Pancreas (tissue), 10 donors: ENCODE data around the gene GCNT2. TPM values are rescaled to one million over a fixed set of nuclear protein-coding genes. Genes with fewer than 3 reads are reported as not detected.
A peak's percentile ranks its signal among the peaks of the same experiment; 100 is the strongest.

Source experiments
- ATAC-seq, 4 donors: fragments of 200-7000 bp; cut with Tn5 transposase; one replicate each; pipeline versions ENCODE4 v1.8.0 to v1.9.1; 2020; ENCODE audit warnings: mild to moderate bottlenecking in 4 of 4, moderate library complexity in 4 of 4
- DNase-seq, 6 donors: peaks; one replicate each; pipeline ENCODE4 v3.0.0-alpha.2; 2020
- FAIRE-seq: peaks from 2 replicates; lab custom pipeline; 2012; peaks lifted over from hg19 to GRCh38; lab: Jason Lieb, UNC
- H3K27ac ChIP-seq, 4 donors: fragments of 200-600 bp; sonication (generic); 1 replicate in 3 of 4; 2 replicates in 1 of 4; pipeline versions ENCODE4 v1.5.0 to v1.8.0; 2020
- H3K27me3 ChIP-seq, 4 donors: fragments of 200-600 bp; one replicate each; pipeline ENCODE4 v1.8.0; 2021
- H3K36me3 ChIP-seq, 3 donors: fragments of 200-600 bp; sonication (generic) in 1 of 3; one replicate each; pipeline versions ENCODE4 v1.5.0 to v1.8.0; 2020 to 2021
- H3K4me1 ChIP-seq, 3 donors: fragments of 200-600 bp; one replicate each; pipeline ENCODE4 v1.8.0; 2021
- H3K4me3 ChIP-seq, 4 donors: fragments of 200-600 bp; sonication (generic) in 2 of 4; one replicate each; pipeline versions ENCODE4 v1.5.0 to v1.8.0; 2020 to 2021
- H3K9me3 ChIP-seq, 4 donors: fragments of 200-600 bp; one replicate each; pipeline ENCODE4 v1.8.0; 2021
- CTCF ChIP-seq, 4 donors: fragments of 200-600 bp; sonication (generic) in 3 of 4; IDR thresholded peaks; one replicate each; pipeline versions ENCODE4 v1.5.0 to v1.8.0; 2021; ENCODE audit warnings: antibody characterized with exemption in 4 of 4
- WGBS, 2 donors: extraction: QIAGEN DNeasy Blood & Tissue Kit; methylation state at CpG; one replicate each; pipeline ENCODE4 v1.1.7; 2013; 5-methylcytosine and 5-hydroxymethylcytosine counted together
- intact Hi-C, 3 donors: fragments of 100-400 bp; cut with DNase I; formaldehyde crosslinking; loops; one replicate each; pipeline versions ENCODE4 v1.11.1 to v1.14.2; 2022
- polyA plus RNA-seq, 2 donors: library from polyadenylated mRNA; stranded (reverse); fragments of 200-250 nt; gene quantifications; one replicate each; pipeline ENCODE4 v1.2.3, GENCODE V29; 2013
- total RNA-seq, 6 donors: library from RNA; stranded (reverse); fragmentation: NEBNext Ultra II Directional in 4 of 6; extraction: Animal tissue kit (Norgen Biotek cat#: 25700) in 4 of 6; gene quantifications; one replicate each; pipeline versions ENCODE4 v1.2.1 to v1.2.4, GENCODE V29; 2021 to 2023
- donor health status: healthy with polysubstance abuse.
- donor health status: DM: no; HTN: no; CAD: no; lungs with moderate emphysema.
- donor health status: DM: no; HTN: no; CAD: no.
- donor health status: control.
- donor health status: control.
- donor health status: Bipolar disorder and iron deficiency.
- donor health status: DM: yes; HTN: yes; CAD: no.
- donor health status: DM: no; HTN: no; CAD: no.
- donor health status: DM: no; HTN: no; CAD: no.
- donor health status: DM: yes; HTN: yes; CAD: no.

The GCNT2 gene
- total and polyA plus RNA-seq, 8 donors, result 0.91 to 8.3 (median 2.2) TPM

GRCh38 chr6:10554826-10555225 lies 33.7 kb downstream of the GCNT2 start:
- FAIRE-seq (no peak), ATAC-seq (no peak), DNase-seq (no peak)
- Histone ChIP-seq H3K27me3 (no peaks in the 10 kb centered on the region), H3K9me3 (no peaks in the 10 kb centered on the region), H3K36me3 (no peaks in the 10 kb centered on the region), H3K27ac (no peak overlapping the region), H3K4me1 (peaks cover 0 to 11% (median 7%) of the 10 kb centered on the region in 3 donors), H3K4me3 (no peak overlapping the region)
- WGBS, 2 donors, result 88 to 91% methylated on average over 7 of the region's 7 CpGs
- intact Hi-C loops, result no loop called here
- TF ChIP-seq CTCF (IDR thresholded peaks at IDR 0.05), result no peak

GRCh38 chr6:10555625-10556309 lies 34.6 kb downstream of the GCNT2 start:
- peak overlapping the region in 2 of 4 donors; percentile 26 to 42 for H3K4me3 ChIP-seq
- FAIRE-seq, result no peak
- WGBS, 2 donors, result 11 to 12% methylated on average over 22 of the region's 22 CpGs
- no peaks in the 10 kb centered on the region for H3K27me3 ChIP-seq
- intact Hi-C loops, result no loop called here
- H3K27ac ChIP-seq, result no peak overlapping the region
- H3K9me3 ChIP-seq, result no peaks in the 10 kb centered on the region
- peaks cover 0 to 11% (median 7%) of the 10 kb centered on the region in 3 donors for H3K4me1 ChIP-seq
- peak; percentile 58 to 86 (median 81) for ATAC-seq
- DNase-seq, result peak in 5 of 6 donors; percentile 16 to 68 (median 22)
- no peak for TF ChIP-seq CTCF (IDR thresholded peaks at IDR 0.05)
- H3K36me3 ChIP-seq, result no peaks in the 10 kb centered on the region

- FAIRE-seq (no peak), DNase-seq (no peak), ATAC-seq (no peak)
- Histone ChIP-seq H3K4me3 (peak overlapping the region in 1 of 4 donors; percentile 42), H3K4me1 (peaks cover 0 to 11% (median 7%) of the 10 kb centered on the region in 3 donors), H3K27ac (no peak overlapping the region), H3K27me3 (no peaks in the 10 kb centered on the region), H3K36me3 (no peaks in the 10 kb centered on the region), H3K9me3 (no peaks in the 10 kb centered on the region)
- no peak for TF ChIP-seq CTCF (IDR thresholded peaks at IDR 0.05)
- 45 to 52% methylated on average over 6 of the region's 6 CpGs for WGBS, 2 donors
- intact Hi-C loops, result no loop called here
Observed at GRCh38 chr6:10556589-10556988, 35.4 kb downstream of the GCNT2 start.

GRCh38 chr6:10556992-10557391 lies 35.8 kb downstream of the GCNT2 start:
- no peak for TF ChIP-seq CTCF (IDR thresholded peaks at IDR 0.05)
- Histone ChIP-seq H3K27me3 (no peaks in the 10 kb centered on the region), H3K4me1 (peaks cover 0 to 11% (median 7%) of the 10 kb centered on the region in 3 donors), H3K36me3 (no peaks in the 10 kb centered on the region), H3K4me3 (no peak overlapping the region), H3K9me3 (no peaks in the 10 kb centered on the region), H3K27ac (no peak overlapping the region)
- WGBS, 2 donors, result 46 to 48% methylated on average over 6 of the region's 6 CpGs
- DNase-seq (peak in 1 of 6 donors; percentile 23), ATAC-seq (peak in 3 of 4 donors; percentile 62 to 75 (median 70)), FAIRE-seq (no peak)
- intact Hi-C loops, result no loop called here

- no peaks in the 10 kb centered on the region for H3K27me3 ChIP-seq
- H3K9me3 ChIP-seq, result no peaks in the 10 kb centered on the region
- no peak for FAIRE-seq
- peaks cover 0 to 11% (median 7%) of the 10 kb centered on the region in 3 donors for H3K4me1 ChIP-seq
- no peak overlapping the region for H3K27ac ChIP-seq
- no peak for TF ChIP-seq CTCF (IDR thresholded peaks at IDR 0.05)
- no peak for ATAC-seq
- H3K4me3 ChIP-seq, result no peak overlapping the region
- no peaks in the 10 kb centered on the region for H3K36me3 ChIP-seq
- DNase-seq, result no peak
- intact Hi-C loops, result no loop called here
Observed at GRCh38 chr6:10557913-10558312, 36.8 kb downstream of the GCNT2 start.
